Psoas muscle (tissue), 8 donors: ENCODE measurements around the gene SHISAL1. TPM values are rescaled to one million over a fixed set of nuclear protein-coding genes. Genes with fewer than 3 reads are reported as not detected.

Source experiments
- ATAC-seq, 4 donors: fragments of 200-7000 bp; cut with Tn5 transposase; one replicate each; pipeline ENCODE4 v1.9.1; 2020; ENCODE audit warnings: moderate library complexity in 3 of 4, mild to moderate bottlenecking in 2 of 4
- DNase-seq, 2 donors: peaks; one replicate each; pipeline ENCODE4 v3.0.0-alpha.2; 2020
- H3K27ac ChIP-seq: fragments of 200-600 bp; one replicate; pipeline ENCODE4 v1.8.0; 2022
- H3K27me3 ChIP-seq, 3 donors: fragments of 200-600 bp in 1 of 3; one replicate each; pipeline versions ENCODE4 v1.6.1 to v1.8.0; 2013 to 2022; ENCODE audit warnings: low read length in 2 of 3, mild to moderate bottlenecking in 2 of 3, moderate library complexity in 1 of 3; ENCODE audit not compliant: insufficient read depth in 3 of 3
- H3K36me3 ChIP-seq, 2 donors: fragments of 200-600 bp in 1 of 2; one replicate each; pipeline versions ENCODE4 v1.6.1 to v1.8.0; 2013 to 2022; ENCODE audit warnings: low read depth in 1 of 2, mild to moderate bottlenecking in 1 of 2, moderate library complexity in 1 of 2; ENCODE audit not compliant: insufficient read depth in 1 of 2
- H3K4me1 ChIP-seq: fragments of 200-600 bp; one replicate; pipeline ENCODE4 v1.8.0; 2022
- H3K4me3 ChIP-seq: fragments of 200-600 bp; one replicate; pipeline ENCODE4 v1.8.0; 2022; ENCODE audit warnings: mild to moderate bottlenecking
- H3K9me3 ChIP-seq: fragments of 200-600 bp; one replicate; pipeline ENCODE4 v1.8.0; 2022
- WGBS, 3 donors: extraction: QIAGEN DNeasy Blood & Tissue Kit; methylation state at CpG; one replicate each; pipeline versions ENCODE4 v1.1.6 to v1.1.7; 2013; 5-methylcytosine and 5-hydroxymethylcytosine counted together
- intact Hi-C, 2 donors: fragments of 100-400 bp; cut with DNase I; formaldehyde crosslinking; loops; one replicate each; pipeline versions ENCODE4 v1.11.0 to v1.14.2; 2022
- polyA plus RNA-seq, 3 donors: library from polyadenylated mRNA; stranded (reverse); fragments of 200-250 nt; gene quantifications; one replicate each; pipeline ENCODE4 v1.2.3, GENCODE V29; 2013
- total RNA-seq, 4 donors: library from RNA; stranded (reverse); fragmentation: NEBNext Ultra II Directional in 2 of 4; extraction: Animal tissue kit (Norgen Biotek cat#: 25700) in 2 of 4; gene quantifications; one replicate each; pipeline versions ENCODE4 v1.2.1 to v1.2.4, GENCODE V29; 2021 to 2023
- TF ChIP-seq, protein P1 (sequence below): fragments of 200-600 bp; IDR thresholded peaks from one replicate; pipeline ENCODE4 v1.8.0; 2022; ENCODE audit warnings: antibody characterized with exemption
- donor health status: healthy with polysubstance abuse.
- donor health status: DM: no; HTN: no; CAD: no; lungs with moderate emphysema.
- donor health status: Bipolar disorder and iron deficiency.
- donor health status: healthy.
- donor health status: DM: yes; HTN: yes; CAD: no.
- donor health status: DM: no; HTN: no; CAD: no.
- donor health status: DM: no; HTN: no; CAD: no.
- donor health status: DM: yes; HTN: yes; CAD: no.

The SHISAL1 gene
- total and polyA plus RNA-seq, 7 donors: 0.01 to 0.24 (median 0.06) TPM; not detected in 1

DNA sequence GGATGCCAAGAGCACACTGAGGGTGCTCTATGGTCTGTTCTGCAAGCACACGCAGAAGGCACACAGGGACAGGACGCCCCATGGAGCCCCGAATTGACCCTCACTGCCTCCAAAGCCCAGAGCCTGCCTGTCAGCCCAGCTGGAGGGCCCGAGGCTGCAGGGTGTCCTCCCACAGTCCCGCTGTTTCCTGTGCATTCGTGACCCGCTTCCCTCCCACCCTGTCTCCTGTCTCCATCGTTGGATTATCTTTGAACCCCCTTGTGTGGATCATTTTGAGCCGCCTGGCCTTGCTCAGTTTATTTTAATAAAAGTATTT is 106.5 kb downstream of the SHISAL1 start:
- Histone ChIP-seq H3K27me3 (peaks cover 0 to 8% (median 2%) of the 10 kb centered on the region in 3 donors), H3K4me3 (no peak overlapping the region), H3K36me3 (no peaks in the 10 kb centered on the region), H3K9me3 (no peaks in the 10 kb centered on the region), H3K4me1 (no peaks in the 10 kb centered on the region), H3K27ac (no peak overlapping the region)
- 49 to 53% (median 49%) methylated on average over 9 of the region's 9 CpGs for WGBS, 3 donors
- TF ChIP-seq, protein P1, sequence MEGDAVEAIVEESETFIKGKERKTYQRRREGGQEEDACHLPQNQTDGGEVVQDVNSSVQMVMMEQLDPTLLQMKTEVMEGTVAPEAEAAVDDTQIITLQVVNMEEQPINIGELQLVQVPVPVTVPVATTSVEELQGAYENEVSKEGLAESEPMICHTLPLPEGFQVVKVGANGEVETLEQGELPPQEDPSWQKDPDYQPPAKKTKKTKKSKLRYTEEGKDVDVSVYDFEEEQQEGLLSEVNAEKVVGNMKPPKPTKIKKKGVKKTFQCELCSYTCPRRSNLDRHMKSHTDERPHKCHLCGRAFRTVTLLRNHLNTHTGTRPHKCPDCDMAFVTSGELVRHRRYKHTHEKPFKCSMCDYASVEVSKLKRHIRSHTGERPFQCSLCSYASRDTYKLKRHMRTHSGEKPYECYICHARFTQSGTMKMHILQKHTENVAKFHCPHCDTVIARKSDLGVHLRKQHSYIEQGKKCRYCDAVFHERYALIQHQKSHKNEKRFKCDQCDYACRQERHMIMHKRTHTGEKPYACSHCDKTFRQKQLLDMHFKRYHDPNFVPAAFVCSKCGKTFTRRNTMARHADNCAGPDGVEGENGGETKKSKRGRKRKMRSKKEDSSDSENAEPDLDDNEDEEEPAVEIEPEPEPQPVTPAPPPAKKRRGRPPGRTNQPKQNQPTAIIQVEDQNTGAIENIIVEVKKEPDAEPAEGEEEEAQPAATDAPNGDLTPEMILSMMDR: no peak
- DNase-seq: no peak
- intact Hi-C loops: no loop called here
- no peak for ATAC-seq

DNA sequence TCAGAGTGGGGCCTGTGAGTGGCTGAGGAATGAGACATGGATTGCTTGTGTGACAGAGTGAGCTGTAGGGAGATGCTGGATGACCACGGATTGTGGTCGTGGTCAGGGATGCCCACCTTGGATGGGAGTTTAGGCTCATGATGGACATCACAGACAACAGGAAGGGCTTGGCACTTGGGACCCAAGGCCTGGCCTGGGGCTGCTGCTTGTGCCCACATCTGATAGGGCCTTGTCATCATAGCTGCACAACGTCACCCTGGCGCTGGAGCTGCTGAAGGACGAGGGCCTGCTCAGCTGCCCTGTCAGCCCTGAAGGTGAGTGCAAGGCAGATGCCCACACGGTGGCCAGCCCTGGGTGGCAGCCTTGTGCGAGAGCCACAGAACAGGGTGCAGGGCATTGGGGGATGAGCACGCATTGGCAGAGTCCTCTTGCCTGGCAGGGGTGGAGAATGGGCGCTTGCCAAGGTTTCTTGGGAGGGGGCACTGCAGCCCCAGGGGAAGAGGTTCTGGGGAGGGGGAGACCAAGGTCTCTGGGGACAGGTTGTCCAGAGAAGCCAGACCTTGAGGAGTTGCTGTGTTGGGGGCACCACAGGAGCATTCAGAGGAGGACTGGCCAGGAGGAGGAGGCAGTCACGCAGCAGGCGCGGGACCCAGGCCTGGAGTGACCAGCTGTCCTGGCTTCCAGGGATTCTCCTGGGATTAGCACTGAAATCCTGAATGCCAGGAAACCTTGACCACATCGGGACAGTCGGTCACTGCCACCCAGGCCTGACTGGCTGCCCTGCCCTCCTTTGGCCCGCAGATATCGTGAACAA is 107.0 kb downstream of the SHISAL1 start:
- H3K4me1 ChIP-seq: no peaks in the 10 kb centered on the region
- intact Hi-C loops: no loop called here
- H3K9me3 ChIP-seq: no peaks in the 10 kb centered on the region
- ATAC-seq (peak in 2 of 4 donors; percentile 59 to 65), DNase-seq (no peak)
- H3K36me3 ChIP-seq: no peaks in the 10 kb centered on the region
- H3K4me3 ChIP-seq: no peak overlapping the region
- H3K27ac ChIP-seq: no peak overlapping the region
- WGBS, 3 donors: 46 to 49% (median 47%) methylated on average over 13 to 16 of the region's 16 CpGs
- TF ChIP-seq, protein P1: no peak
- peaks cover 0 to 8% (median 3%) of the 10 kb centered on the region in 3 donors for H3K27me3 ChIP-seq

DNA sequence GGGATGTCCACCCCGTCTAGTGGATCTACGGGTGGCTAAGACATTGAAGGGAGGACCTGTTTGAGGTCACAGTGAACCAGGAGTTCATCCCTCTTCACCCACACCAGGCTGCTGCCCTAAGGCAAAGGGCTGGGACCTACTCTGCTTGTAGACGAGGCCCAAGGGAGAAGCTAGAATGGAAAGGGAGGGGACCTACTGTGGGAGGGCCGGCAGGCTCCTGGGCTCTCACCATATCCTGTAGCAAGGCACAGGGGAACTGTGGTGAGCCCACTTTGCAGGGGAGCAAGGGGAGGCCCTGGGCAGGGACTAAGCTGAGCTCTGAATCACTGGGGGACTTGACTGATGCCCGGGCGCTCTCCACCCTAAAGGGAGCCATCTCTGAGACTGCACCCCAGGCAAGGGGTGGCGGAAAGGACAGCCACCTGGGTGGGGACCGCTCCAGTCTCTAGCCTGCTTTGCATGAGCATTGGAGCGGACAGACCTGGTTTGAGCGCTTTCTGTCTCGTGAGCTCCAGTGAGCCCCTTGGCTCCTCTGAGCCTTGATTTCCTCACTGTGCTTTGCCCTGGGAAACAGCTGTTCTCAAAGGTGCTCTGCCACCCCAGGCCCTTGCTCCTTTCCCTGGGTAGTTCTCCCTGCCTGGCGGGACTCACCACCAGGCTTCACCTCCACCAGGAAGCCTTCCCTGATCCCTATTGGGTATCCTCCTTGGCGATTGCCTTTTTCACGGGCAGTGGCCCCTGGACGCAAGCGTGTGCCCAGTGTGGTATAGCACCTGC is 107.8 kb downstream of the SHISAL1 start:
- H3K4me3 ChIP-seq: no peak overlapping the region
- DNase-seq (no peak), ATAC-seq (no peak)
- no peaks in the 10 kb centered on the region for H3K9me3 ChIP-seq
- intact Hi-C loops: loop anchor here in 1 of 2 donors (5.0 kb wide), 1 partner anchor 53 kb away; no protein-coding TSS in a partner anchor
- no peaks in the 10 kb centered on the region for H3K4me1 ChIP-seq
- no peaks in the 10 kb centered on the region for H3K36me3 ChIP-seq
- peaks cover 0 to 14% (median 3%) of the 10 kb centered on the region in 3 donors for H3K27me3 ChIP-seq
- no peak overlapping the region for H3K27ac ChIP-seq
- 82 to 85% (median 82%) methylated on average over 16 of the region's 16 CpGs for WGBS, 3 donors
- TF ChIP-seq, protein P1: no peak

DNA sequence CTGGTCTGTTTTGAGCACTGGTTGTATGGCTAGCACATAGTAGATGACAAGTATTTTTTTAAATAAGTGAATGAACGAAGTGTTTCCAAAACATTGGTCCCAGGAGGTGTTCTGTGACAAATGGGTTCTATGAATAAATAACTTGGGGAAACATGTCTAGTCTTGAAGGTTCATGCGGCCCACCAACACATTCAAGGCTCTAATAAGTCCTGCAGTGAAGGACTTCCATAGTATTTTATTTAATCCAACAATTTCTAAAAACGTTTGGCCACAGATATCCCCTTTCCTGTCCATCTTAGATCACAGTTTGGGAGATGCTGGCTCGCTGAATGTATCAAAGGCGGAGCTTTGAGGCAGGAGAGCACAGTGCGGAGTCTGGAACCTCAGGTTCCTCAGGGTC is 109.5 kb downstream of the SHISAL1 start:
- H3K36me3 ChIP-seq: no peaks in the 10 kb centered on the region
- WGBS, 3 donors: 49 to 71% (median 49%) methylated on average over 6 of the region's 6 CpGs
- no peaks in the 10 kb centered on the region for H3K9me3 ChIP-seq
- TF ChIP-seq, protein P1: no peak
- no peak for DNase-seq
- no peaks in the 10 kb centered on the region for H3K4me1 ChIP-seq
- H3K4me3 ChIP-seq: no peak overlapping the region
- H3K27me3 ChIP-seq: peaks cover 0 to 16% (median 3%) of the 10 kb centered on the region in 3 donors
- intact Hi-C loops: loop anchor here in 1 of 2 donors (5.0 kb wide), 1 partner anchor 51 kb away; no protein-coding TSS in a partner anchor
- ATAC-seq: no peak
- no peak overlapping the region for H3K27ac ChIP-seq
